GM12878 (cell line): Measurements from ENCODE around the gene PCDHGA2. TPM values are rescaled to one million over a fixed set of nuclear protein-coding genes. Genes with fewer than 3 reads are reported as not detected.

Experiments
- ATAC-seq: fragments of 200-7000 bp; cut with Tn5 transposase; 3 replicates; pipeline ENCODE4 v1.9.1; 2020; ENCODE audit warnings: mild to moderate bottlenecking, moderate library complexity
- BruUV-seq: library from RNA; stranded (reverse); fragments of 400-500 nt; replicated peaks from 2 replicates; lab custom pipeline; 2021; lab: Mats Ljungman, UMichigan
- CTCF ChIA-PET: fragments of 300-600 bp; sonication (Branson Sonifier 250); formaldehyde crosslinking; extraction: SDS; loops from one replicate; lab custom pipeline; 2021; ENCODE audit warnings: inconsistent platforms; lab: Yijun Ruan, JAX
- POLR2A ChIA-PET: fragments of 350-600 bp; formaldehyde crosslinking; extraction: SDS; loops from one replicate; lab custom pipeline; 2021; ENCODE audit warnings: inconsistent platforms; lab: Charles Lee
- RAD21 ChIA-PET: fragments of 300-600 bp; sonication (Branson Sonifier 250); formaldehyde crosslinking; loops from one replicate; lab custom pipeline; 2023; ENCODE audit warnings: antibody characterized with exemption; ENCODE audit not compliant: unreplicated experiment; lab: Charles Lee
- SMC1A ChIA-PET: fragments of 300-600 bp; sonication (Branson Sonifier 250); formaldehyde crosslinking; loops from one replicate; lab custom pipeline; 2023; ENCODE audit not compliant: unreplicated experiment, uncharacterized antibody; lab: Charles Lee
- DNase-seq: peaks from one replicate; pipeline ENCODE4 v3.0.0-alpha.2; 2011; ENCODE audit warnings: low read depth, low spot score
- FAIRE-seq: peaks from 3 replicates; lab custom pipeline; 2011; peaks lifted over from hg19 to GRCh38; lab: Jason Lieb, UNC
- H2AFZ ChIP-seq: 2 replicates; pipeline ENCODE4 v1.6.0; 2011; ENCODE audit warnings: low read depth, low read length, control low read depth; ENCODE audit not compliant: control insufficient read depth
- H3K27ac ChIP-seq: 2 replicates; pipeline ENCODE4 v1.5.1; 2011; ENCODE audit warnings: control low read depth; ENCODE audit not compliant: control insufficient read depth, insufficient read depth
- H3K27me3 ChIP-seq, 2 experiments: replicated peaks in 1 of 2; 2 replicates each; pipeline versions ENCODE4 v1.6.0 to v1.6.1; 2011; ENCODE audit warnings: low read length in 1 of 2; ENCODE audit not compliant: control insufficient read depth in 2 of 2, insufficient read depth in 2 of 2
- H3K36me3 ChIP-seq, 2 experiments: 2 replicates each; pipeline ENCODE4 v1.5.1; 2011; ENCODE audit warnings: low read length in 1 of 2; ENCODE audit not compliant: control insufficient read depth in 2 of 2, insufficient read depth in 2 of 2
- H3K4me1 ChIP-seq: 2 replicates; pipeline ENCODE4 v1.6.1; 2011; ENCODE audit warnings: mild to moderate bottlenecking, low read length, moderate library complexity, mixed read lengths; ENCODE audit not compliant: control insufficient read depth, insufficient read depth
- H3K4me2 ChIP-seq: 2 replicates; pipeline ENCODE4 v1.6.0; 2011; ENCODE audit warnings: control low read depth; ENCODE audit not compliant: control insufficient read depth, insufficient read depth
- H3K4me3 ChIP-seq: fragments of 200-600 bp; sonication (generic); 2 replicates; pipeline ENCODE4 v1.5.1; 2016
- H3K79me2 ChIP-seq: 2 replicates; pipeline ENCODE4 v1.6.0; 2011; ENCODE audit warnings: low read length; ENCODE audit not compliant: control insufficient read depth, insufficient read depth
- H3K9ac ChIP-seq: 2 replicates; pipeline ENCODE4 v1.8.0; 2011; ENCODE audit warnings: low read length, control low read depth, mixed read lengths; ENCODE audit not compliant: control insufficient read depth, insufficient read depth
- H3K9me3 ChIP-seq: replicated peaks from 3 replicates; pipeline ENCODE4 v1.5.1; 2011; ENCODE audit warnings: mild to moderate bottlenecking, low read length; ENCODE audit not compliant: control insufficient read depth, insufficient read depth
- H4K20me1 ChIP-seq: 2 replicates; pipeline ENCODE4 v1.6.0; 2011; ENCODE audit not compliant: control insufficient read depth, insufficient read depth
- MLLT1 ChIP-seq: fragments of 450-650 bp; IDR thresholded peaks from 2 replicates; pipeline ENCODE4 v1.6.1; 2016; ENCODE audit warnings: mild to moderate bottlenecking
- MYC ChIP-seq: IDR thresholded peaks from 2 replicates; pipeline ENCODE4 v1.6.1; 2011; ENCODE audit warnings: mild to moderate bottlenecking, low read length, moderate library complexity, inconsistent platforms; ENCODE audit not compliant: insufficient read depth, insufficient replicate concordance, insufficient read length, severe bottlenecking
- NRF1 ChIP-seq: conservative IDR thresholded peaks from 2 replicates; pipeline ENCODE4 v1.6.1; 2011; ENCODE audit warnings: mild to moderate bottlenecking, low read depth, low read length, improper control_type of control experiment
- POLR2AphosphoS2 ChIP-seq: IDR thresholded peaks from 2 replicates; pipeline ENCODE4 v1.6.1; 2011; ENCODE audit warnings: low read depth, mild to moderate bottlenecking, low read length, improper control_type of control experiment, moderate library complexity
- POLR2AphosphoS5 ChIP-seq: IDR thresholded peaks from 2 replicates; pipeline ENCODE4 v1.6.1; 2011; ENCODE audit warnings: mild to moderate bottlenecking, low read length, inconsistent platforms
- POU2F2 ChIP-seq: IDR thresholded peaks from 3 replicates; pipeline ENCODE4 v1.6.1; 2011; ENCODE audit warnings: low read depth, mild to moderate bottlenecking, low read length, borderline replicate concordance
- RB1 ChIP-seq: fragments of 450-650 bp; formaldehyde crosslinking; IDR thresholded peaks from 2 replicates; pipeline ENCODE4 v1.6.1; 2017; ENCODE audit warnings: mild to moderate bottlenecking, borderline replicate concordance
- SMC3 ChIP-seq: IDR thresholded peaks from 2 replicates; pipeline ENCODE4 v1.6.1; 2011; ENCODE audit warnings: low read length, improper control_type of control experiment, borderline replicate concordance
- SP1 ChIP-seq: IDR thresholded peaks from one replicate; pipeline ENCODE4 v1.6.1; 2011; ENCODE audit warnings: low read depth, low read length
- USF1 ChIP-seq: IDR thresholded peaks from 2 replicates; pipeline ENCODE4 v1.6.1; 2011; ENCODE audit warnings: borderline replicate concordance, low read depth, mild to moderate bottlenecking, moderate library complexity, mixed read lengths, low read length; ENCODE audit not compliant: insufficient read depth; ENCODE audit errors: extremely low read length
- ZNF592 ChIP-seq: fragments of 450-650 bp; IDR thresholded peaks from 2 replicates; pipeline ENCODE4 v1.6.1; 2017; ENCODE audit warnings: mild to moderate bottlenecking, moderate library complexity
- ZSCAN29 ChIP-seq: fragments of 450-650 bp; IDR thresholded peaks from 2 replicates; pipeline ENCODE4 v1.6.1; 2017; ENCODE audit warnings: mild to moderate bottlenecking, moderate library complexity
- WGBS: methylation state at CpG from one replicate; pipeline ENCODE4 v1.1.6; 2016; ENCODE audit warnings: low lambda C conversion rate; ENCODE audit not compliant: insufficient replicate concordance, insufficient coverage; ENCODE audit errors: missing lambda C conversion rate; 5-methylcytosine and 5-hydroxymethylcytosine counted together
- in situ Hi-C: fragments of 300-500 bp; cut with MboI; formaldehyde crosslinking; loops from 9 replicates; pipeline ENCODE4 v1.14.3; 2018; ENCODE audit warnings: mixed read lengths
- intact Hi-C: fragments of 100-400 bp; cut with micrococcal nuclease; formaldehyde crosslinking; loops from one replicate; pipeline ENCODE4 v1.14.2; 2022; ENCODE audit not compliant: unreplicated experiment
- polyA plus RNA-seq, 11 experiments: library from polyadenylated mRNA; depleted of rRNA in 4 of 11; unstranded in 6 of 11; stranded (reverse) in 5 of 11; fragments of >200 nt; fragmentation: Nextera tagmentation in 4 of 11; fragmentation: Illumina TruSeq in 1 of 11; extraction: Ambion mirVana in 4 of 11; extraction: Trizol in 1 of 11; gene quantifications; 1 replicate in 1 of 11; 2 replicates in 10 of 11; pipeline versions ENCODE4 v1.2.1 to v1.2.3, GENCODE V29; 2011 to 2016; ENCODE audit warnings: inconsistent platforms in 2 of 11, missing spikeins in 2 of 11, low read depth in 1 of 11
- total RNA-seq, 4 experiments: library from RNA; depleted of rRNA in 3 of 4; stranded (reverse); fragments of >200 nt in 3 of 4; fragmentation: Illumina TruSeq in 1 of 4; extraction: Trizol in 1 of 4; gene quantifications; 2 replicates each; pipeline versions ENCODE4 v1.2.1 to v1.2.3, GENCODE V29; 2013 to 2021
- TF ChIP-seq, protein P1 (sequence below), 3 experiments: IDR thresholded peaks in 2 of 3; conservative IDR thresholded peaks in 1 of 3; 2 replicates each; pipeline ENCODE4 v1.5.1; 2011; ENCODE audit warnings: low read depth in 3 of 3, low read length in 3 of 3, mild to moderate bottlenecking in 3 of 3, control low read depth in 2 of 3, moderate library complexity in 2 of 3, inconsistent platforms in 1 of 3, mixed read lengths in 1 of 3; ENCODE audit not compliant: control insufficient read depth in 2 of 3, insufficient read depth in 1 of 3; ENCODE audit errors: extremely low read depth in 1 of 3

The PCDHGA2 gene
- total and polyA plus RNA-seq, 10 of the 15 experiments (the other 5 are each of a cell fraction or from before 2014, with no cell fraction given) = 0.03 to 0.11 (median 0.05) TPM; not detected in 4

DNA sequence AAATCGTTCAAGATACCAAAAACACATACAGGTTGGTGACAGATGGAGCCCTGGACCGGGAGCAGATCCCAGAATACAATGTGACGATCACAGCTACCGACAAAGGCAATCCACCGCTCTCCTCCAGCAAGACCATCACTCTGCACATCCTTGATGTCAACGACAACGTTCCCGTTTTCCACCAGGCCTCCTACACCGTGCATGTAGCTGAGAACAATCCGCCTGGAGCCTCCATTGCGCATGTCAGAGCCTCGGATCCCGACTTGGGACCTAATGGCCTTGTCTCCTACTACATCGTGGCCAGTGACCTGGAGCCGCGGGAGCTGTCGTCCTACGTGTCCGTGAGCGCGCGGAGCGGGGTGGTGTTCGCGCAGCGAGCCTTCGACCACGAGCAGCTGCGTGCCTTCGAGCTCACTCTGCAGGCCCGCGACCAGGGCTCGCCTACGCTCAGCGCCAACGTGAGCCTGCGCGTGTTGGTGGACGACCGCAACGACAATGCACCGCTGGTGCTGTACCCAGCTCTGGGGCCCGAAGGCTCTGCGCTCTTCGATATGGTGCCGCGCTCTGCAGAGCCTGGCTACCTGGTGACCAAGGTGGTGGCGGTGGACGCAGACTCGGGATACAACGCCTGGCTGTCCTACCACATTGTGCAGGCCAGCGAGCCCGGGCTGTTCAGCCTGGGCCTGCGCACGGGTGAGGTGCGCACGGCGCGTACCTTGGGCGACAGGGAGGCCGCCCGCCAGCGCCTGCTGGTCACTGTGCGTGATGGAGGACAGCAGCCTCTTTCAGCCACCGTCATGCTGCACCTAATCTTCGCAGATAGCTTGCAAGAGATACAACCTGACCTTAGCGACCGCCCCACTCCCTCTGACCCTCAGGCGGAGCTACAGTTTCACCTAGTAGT is 33.3 kb downstream of the PCDHGA2 start:
- BruUV-seq = no TSS peak
- H3K36me3 ChIP-seq = no peaks in the 10 kb centered on the region
- no peak overlapping the region for H2AFZ ChIP-seq
- ChIA-PET CTCF (interaction anchor here (1.7 to 3.2 kb wide), 5 partner anchors 29 to 195 kb away, joined by 4 to 40 read pairs (median 18); partner anchors contain the start of genes PCDHGA10 and TAF7), POLR2A (no interaction called here), RAD21 (interaction anchor here (1.3 to 2.4 kb wide), 2 partner anchors 41 to 192 kb away, joined by 5 to 24 read pairs; partner anchors contain the start of gene PCDHGA10), SMC1A (interaction anchor here (2.6 kb wide), 1 partner anchor 192 kb away, joined by 17 read pairs; no protein-coding TSS in a partner anchor)
- ATAC-seq (no peak), DNase-seq (no peak), FAIRE-seq (no peak)
- intact Hi-C loops = no loop called here
- 88% methylated on average over 52 of the region's 69 CpGs for WGBS
- peaks cover 17% of the 10 kb centered on the region; the same call in 2 of the 3 replicates for H3K9me3 ChIP-seq
- H3K27me3 ChIP-seq = no peaks in the 10 kb centered on the region
- no peaks in the 10 kb centered on the region for H4K20me1 ChIP-seq
- H3K4me3 ChIP-seq = no peak overlapping the region
- no peaks in the 10 kb centered on the region for H3K79me2 ChIP-seq
- H3K4me2 ChIP-seq = no peak overlapping the region
- H3K27ac ChIP-seq = no peak overlapping the region
- H3K4me1 ChIP-seq = no peaks in the 10 kb centered on the region
- in situ Hi-C loops = no loop called here
- no peak overlapping the region for H3K9ac ChIP-seq
- no peak for TF ChIP-seq MLLT1
- no peak for TF ChIP-seq USF1
- TF ChIP-seq RB1 = no peak
- no peak for TF ChIP-seq POU2F2
- TF ChIP-seq MYC = no peak
- TF ChIP-seq SP1 = no peak
- TF ChIP-seq, protein P1, sequence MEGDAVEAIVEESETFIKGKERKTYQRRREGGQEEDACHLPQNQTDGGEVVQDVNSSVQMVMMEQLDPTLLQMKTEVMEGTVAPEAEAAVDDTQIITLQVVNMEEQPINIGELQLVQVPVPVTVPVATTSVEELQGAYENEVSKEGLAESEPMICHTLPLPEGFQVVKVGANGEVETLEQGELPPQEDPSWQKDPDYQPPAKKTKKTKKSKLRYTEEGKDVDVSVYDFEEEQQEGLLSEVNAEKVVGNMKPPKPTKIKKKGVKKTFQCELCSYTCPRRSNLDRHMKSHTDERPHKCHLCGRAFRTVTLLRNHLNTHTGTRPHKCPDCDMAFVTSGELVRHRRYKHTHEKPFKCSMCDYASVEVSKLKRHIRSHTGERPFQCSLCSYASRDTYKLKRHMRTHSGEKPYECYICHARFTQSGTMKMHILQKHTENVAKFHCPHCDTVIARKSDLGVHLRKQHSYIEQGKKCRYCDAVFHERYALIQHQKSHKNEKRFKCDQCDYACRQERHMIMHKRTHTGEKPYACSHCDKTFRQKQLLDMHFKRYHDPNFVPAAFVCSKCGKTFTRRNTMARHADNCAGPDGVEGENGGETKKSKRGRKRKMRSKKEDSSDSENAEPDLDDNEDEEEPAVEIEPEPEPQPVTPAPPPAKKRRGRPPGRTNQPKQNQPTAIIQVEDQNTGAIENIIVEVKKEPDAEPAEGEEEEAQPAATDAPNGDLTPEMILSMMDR (IDR thresholded peaks at IDR 0.05 in 2 of 3, conservative IDR thresholded peaks at IDR 0.05 in 1 of 3; ENCODE audit: control insufficient read depth in 2 of 3, extremely low read depth in 1 of 3, insufficient read depth in 1 of 3, low read depth in 3 of 3, low read length in 3 of 3) = no peak
- no peak for TF ChIP-seq NRF1
- no peak for TF ChIP-seq POLR2AphosphoS5
- no peak for TF ChIP-seq SMC3
- TF ChIP-seq ZNF592 = no peak
- TF ChIP-seq ZSCAN29 = no peak
- TF ChIP-seq POLR2AphosphoS2 = no peak
